ENCODE results near the gene ADSS1.
"Not testable (repeated sequence)": the region's sequence is repeated elsewhere in the genome, so short reads cannot be mapped to it uniquely, and the experiment has no call there.

The ADSS1 gene

DNA sequence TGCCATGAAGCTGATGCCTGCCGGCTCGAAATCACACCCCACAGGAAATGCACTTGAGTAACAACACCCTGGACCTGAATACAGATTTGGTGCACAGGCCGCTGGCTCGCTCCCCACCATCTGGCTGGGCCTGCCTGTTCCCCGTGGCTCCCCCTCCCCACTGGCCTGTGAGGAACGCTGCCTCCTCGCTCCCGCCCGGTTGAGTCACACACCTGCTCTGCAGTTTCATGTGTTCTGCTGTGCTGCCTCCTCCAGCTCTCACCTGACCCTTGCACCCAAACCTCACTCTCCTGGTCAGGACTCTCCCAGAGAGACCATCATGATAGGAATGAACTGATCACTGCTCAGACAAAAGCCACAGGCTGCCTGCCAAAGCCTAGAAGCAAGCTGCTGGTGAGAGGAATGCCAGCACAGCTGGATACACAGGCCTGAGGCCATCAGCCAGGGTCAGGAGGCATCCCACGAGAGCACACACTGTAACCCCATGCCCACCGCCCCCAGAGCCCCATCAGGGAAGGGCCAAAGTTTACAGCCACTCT lies 25.2 kb downstream of the ADSS1 start:
- Histone ChIP-seq H3K4me1 (ENCODE audit: control insufficient read depth, low read length) (peaks cover 19% of the 10 kb centered on the region), H3K27me3 (ENCODE audit: control insufficient read depth, low read length) (peaks cover 7% of the 10 kb centered on the region; the same call in 1 of the 2 replicates), H3K27ac (ENCODE audit: low read depth, low read length) (no peak overlapping the region), H3K4me3 (ENCODE audit: low read length) (no peak overlapping the region), H3K79me2 (ENCODE audit: control insufficient read depth, low read length) (peaks cover 13% of the 10 kb centered on the region), H3F3A (ENCODE audit: control insufficient read depth, insufficient read depth) (no peaks in the 10 kb centered on the region; the same call in 1 of the 2 replicates), H3K4me2 (ENCODE audit: low read length) (no peak overlapping the region), H3K36me3 (ENCODE audit: control insufficient read depth, low read length) (peaks cover 11% of the 10 kb centered on the region), H4K20me1 (ENCODE audit: control insufficient read depth, insufficient read depth, low read depth, low read length) (peaks cover 6% of the 10 kb centered on the region; the same call in 1 of the 2 replicates), H3K9me2 (replicated peaks; ENCODE audit: control insufficient read depth, low read length) (no peaks in the 10 kb centered on the region), H3K9me3 (ENCODE audit: control insufficient read depth, insufficient read depth, low read length) (peaks cover 4% of the 10 kb centered on the region; the same call in 1 of the 2 replicates)
- TF ChIP-seq, protein P1, sequence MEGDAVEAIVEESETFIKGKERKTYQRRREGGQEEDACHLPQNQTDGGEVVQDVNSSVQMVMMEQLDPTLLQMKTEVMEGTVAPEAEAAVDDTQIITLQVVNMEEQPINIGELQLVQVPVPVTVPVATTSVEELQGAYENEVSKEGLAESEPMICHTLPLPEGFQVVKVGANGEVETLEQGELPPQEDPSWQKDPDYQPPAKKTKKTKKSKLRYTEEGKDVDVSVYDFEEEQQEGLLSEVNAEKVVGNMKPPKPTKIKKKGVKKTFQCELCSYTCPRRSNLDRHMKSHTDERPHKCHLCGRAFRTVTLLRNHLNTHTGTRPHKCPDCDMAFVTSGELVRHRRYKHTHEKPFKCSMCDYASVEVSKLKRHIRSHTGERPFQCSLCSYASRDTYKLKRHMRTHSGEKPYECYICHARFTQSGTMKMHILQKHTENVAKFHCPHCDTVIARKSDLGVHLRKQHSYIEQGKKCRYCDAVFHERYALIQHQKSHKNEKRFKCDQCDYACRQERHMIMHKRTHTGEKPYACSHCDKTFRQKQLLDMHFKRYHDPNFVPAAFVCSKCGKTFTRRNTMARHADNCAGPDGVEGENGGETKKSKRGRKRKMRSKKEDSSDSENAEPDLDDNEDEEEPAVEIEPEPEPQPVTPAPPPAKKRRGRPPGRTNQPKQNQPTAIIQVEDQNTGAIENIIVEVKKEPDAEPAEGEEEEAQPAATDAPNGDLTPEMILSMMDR (IDR thresholded peaks at IDR 0.05; ENCODE audit: low read depth, low read length, poor library complexity, severe bottlenecking): no peak
- TF ChIP-seq EZH2phosphoT487 (IDR thresholded peaks at IDR 0.05; ENCODE audit: borderline replicate concordance, low read length): no peak

GRCh38 chr14:104750056-104750752 lies 26.2 kb downstream of the ADSS1 start:
- Histone ChIP-seq H3K4me2 (ENCODE audit: low read length) (no peak overlapping the region), H3K4me1 (ENCODE audit: control insufficient read depth, low read length) (peaks cover 28% of the 10 kb centered on the region), H3K9me2 (replicated peaks; ENCODE audit: control insufficient read depth, low read length) (no peaks in the 10 kb centered on the region), H3K4me3 (ENCODE audit: low read length) (no peak overlapping the region), H3K27ac (ENCODE audit: low read depth, low read length) (no peak overlapping the region), H4K20me1 (ENCODE audit: control insufficient read depth, insufficient read depth, low read depth, low read length) (peaks cover 15% of the 10 kb centered on the region; the same call in 1 of the 2 replicates), H3F3A (ENCODE audit: control insufficient read depth, insufficient read depth) (no peaks in the 10 kb centered on the region; the same call in 1 of the 2 replicates), H3K9me3 (ENCODE audit: control insufficient read depth, insufficient read depth, low read length) (peaks cover 4% of the 10 kb centered on the region; the same call in 1 of the 2 replicates), H3K79me2 (ENCODE audit: control insufficient read depth, low read length) (peaks cover 23% of the 10 kb centered on the region), H3K27me3 (ENCODE audit: control insufficient read depth, low read length) (peaks cover 7% of the 10 kb centered on the region; the same call in 1 of the 2 replicates), H3K36me3 (ENCODE audit: control insufficient read depth, low read length) (peaks cover 21% of the 10 kb centered on the region)
- TF ChIP-seq, protein P1 (IDR thresholded peaks at IDR 0.05; ENCODE audit: low read depth, low read length, poor library complexity, severe bottlenecking): no peak
- TF ChIP-seq EZH2phosphoT487 (IDR thresholded peaks at IDR 0.05; ENCODE audit: borderline replicate concordance, low read length): no peak

- not testable (repeated sequence) for H3K9me2 ChIP-seq (replicated peaks; ENCODE audit: control insufficient read depth, low read length); H3K27ac ChIP-seq (ENCODE audit: low read depth, low read length); H3K4me2 ChIP-seq (ENCODE audit: low read length); H3K9me3 ChIP-seq (ENCODE audit: control insufficient read depth, insufficient read depth, low read length); H3F3A ChIP-seq (ENCODE audit: control insufficient read depth, insufficient read depth); H3K27me3 ChIP-seq (ENCODE audit: control insufficient read depth, low read length); H3K4me3 ChIP-seq (ENCODE audit: low read length)
- H3K79me2 ChIP-seq (ENCODE audit: control insufficient read depth, low read length): peaks cover 28% of the 10 kb centered on the region
- peaks cover 28% of the 10 kb centered on the region for H3K4me1 ChIP-seq (ENCODE audit: control insufficient read depth, low read length)
- peaks cover 26% of the 10 kb centered on the region for H3K36me3 ChIP-seq (ENCODE audit: control insufficient read depth, low read length)
- H4K20me1 ChIP-seq (ENCODE audit: control insufficient read depth, insufficient read depth, low read depth, low read length): peaks cover 16% of the 10 kb centered on the region; the same call in 1 of the 2 replicates
These were observed 26.7 kb downstream of the ADSS1 start for GRCh38 chr14:104750753-104751057.
